ENCODE measurements around the gene DCTN3. TPM values are rescaled to one million over a fixed set of nuclear protein-coding genes. Genes with fewer than 3 reads are reported as not detected.

The DCTN3 gene
- polyA plus RNA-seq = 10 to 100 TPM; 55.7 to 92.9 (median 85.9) TPM
- long read RNA-seq, donor 1, transcript DCTN3-201 (7 exons, 808 nt) = major isoform, 53 of 78 reads
- long read RNA-seq, donor 1, partial matches to known transcripts = 16 of 78 reads
- long read RNA-seq, donor 1, other reads (novel, unspliced or antisense) = 0 of 78 reads
- long read RNA-seq, donor 2, transcript DCTN3-201 (7 exons, 808 nt) = major isoform, 8 of 9 reads
- long read RNA-seq, donor 2, partial matches to known transcripts = 0 of 9 reads
- long read RNA-seq, donor 2, other reads (novel, unspliced or antisense) = 0 of 9 reads
- long read RNA-seq, donor 3, transcript DCTN3-201 (7 exons, 808 nt) = major isoform, 21 of 35 reads
- long read RNA-seq, donor 3, partial matches to known transcripts = 5 of 35 reads
- long read RNA-seq, donor 3, other reads (novel, unspliced or antisense) = 0 of 35 reads
- long read RNA-seq, donor 4, partial matches to known transcripts = 0 of 2 reads
- long read RNA-seq, donor 4, other reads (novel, unspliced or antisense) = 0 of 2 reads
- long read RNA-seq, donor 5, transcript DCTN3-201 (7 exons, 808 nt) = major isoform, 6 of 7 reads
- long read RNA-seq, donor 5, partial matches to known transcripts = 0 of 7 reads
- long read RNA-seq, donor 5, other reads (novel, unspliced or antisense) = 0 of 7 reads
- long read RNA-seq, donor 6, transcript DCTN3-201 (7 exons, 808 nt) = major isoform, 26 of 31 reads
- long read RNA-seq, donor 6, partial matches to known transcripts = 0 of 31 reads
- long read RNA-seq, donor 6, other reads (novel, unspliced or antisense) = 0 of 31 reads
- long read RNA-seq, donor 7, transcript DCTN3-208 (3 exons, 688 nt) = minor isoform, 6 of 168 reads
- long read RNA-seq, donor 7, transcript DCTN3-204 (5 exons, 951 nt) = minor isoform, 7 of 168 reads
- long read RNA-seq, donor 7, transcript DCTN3-201 (7 exons, 808 nt) = major isoform, 120 of 168 reads
- long read RNA-seq, donor 7, partial matches to known transcripts = 28 of 168 reads
- long read RNA-seq, donor 7, other reads (novel, unspliced or antisense) = 0 of 168 reads
- long read RNA-seq, donor 8, transcript DCTN3-201 (7 exons, 808 nt) = major isoform, 5 of 6 reads
- long read RNA-seq, donor 8, partial matches to known transcripts = 0 of 6 reads
- long read RNA-seq, donor 8, other reads (novel, unspliced or antisense) = 0 of 6 reads
- long read RNA-seq, donor 9, transcript DCTN3-201 (7 exons, 808 nt) = major isoform, 9 of 10 reads
- long read RNA-seq, donor 9, partial matches to known transcripts = 0 of 10 reads
- long read RNA-seq, donor 9, other reads (novel, unspliced or antisense) = 0 of 10 reads
- long read RNA-seq, donor 10, transcript DCTN3-201 (7 exons, 808 nt) = major isoform, 36 of 49 reads
- long read RNA-seq, donor 10, partial matches to known transcripts = 0 of 49 reads
- long read RNA-seq, donor 10, other reads (novel, unspliced or antisense) = 0 of 49 reads

- peaks cover 0 to 46% (median 24%) of the 10 kb centered on the region in 3 donors for H3K27me3 ChIP-seq (ENCODE audit: control insufficient read depth in 3 of 3, insufficient read depth in 3 of 3, low read length in 3 of 3)
- peak within 1 kb of the TSS; percentile 69 to 100 (median 78) for H3K4me3 ChIP-seq (ENCODE audit: low read depth in 1 of 3, low read length in 3 of 3)
- peaks cover 0 to 24% (median 4%) of the 10 kb centered on the region in 3 donors for H3K4me1 ChIP-seq (ENCODE audit: control insufficient read depth in 3 of 3, insufficient read depth in 2 of 3, low read depth in 1 of 3, low read length in 2 of 3)
- peak within 1 kb of the TSS in 2 of 3 donors; percentile 17 to 61 for H3K27ac ChIP-seq (ENCODE audit: low read depth in 1 of 3, low read length in 2 of 3)
- peaks cover 0 to 2% of the 10 kb centered on the region in 2 donors for H3K9me3 ChIP-seq (ENCODE audit: control insufficient read depth in 2 of 2, insufficient read depth in 1 of 2, low read depth in 1 of 2, low read length in 1 of 2)
- FAIRE-seq (no peak), DNase-seq (peak; percentile 95 to 96)
- peaks cover 6 to 24% (median 17%) of the 10 kb centered on the region in 3 donors for H3K36me3 ChIP-seq (ENCODE audit: control insufficient read depth in 3 of 3, insufficient read depth in 2 of 3, low read depth in 1 of 3, low read length in 3 of 3)
- WGBS, 3 donors = 3 to 5% (median 4%) methylated on average over 43 of the region's 43 CpGs
Observed at GRCh38 chr9:34620061-34620994, at the start of gene DCTN3. Gene DCTN3 (minus strand): TSS chr9:34620495. CDS start chr9:34620464, 31 bp downstream.

DNA sequence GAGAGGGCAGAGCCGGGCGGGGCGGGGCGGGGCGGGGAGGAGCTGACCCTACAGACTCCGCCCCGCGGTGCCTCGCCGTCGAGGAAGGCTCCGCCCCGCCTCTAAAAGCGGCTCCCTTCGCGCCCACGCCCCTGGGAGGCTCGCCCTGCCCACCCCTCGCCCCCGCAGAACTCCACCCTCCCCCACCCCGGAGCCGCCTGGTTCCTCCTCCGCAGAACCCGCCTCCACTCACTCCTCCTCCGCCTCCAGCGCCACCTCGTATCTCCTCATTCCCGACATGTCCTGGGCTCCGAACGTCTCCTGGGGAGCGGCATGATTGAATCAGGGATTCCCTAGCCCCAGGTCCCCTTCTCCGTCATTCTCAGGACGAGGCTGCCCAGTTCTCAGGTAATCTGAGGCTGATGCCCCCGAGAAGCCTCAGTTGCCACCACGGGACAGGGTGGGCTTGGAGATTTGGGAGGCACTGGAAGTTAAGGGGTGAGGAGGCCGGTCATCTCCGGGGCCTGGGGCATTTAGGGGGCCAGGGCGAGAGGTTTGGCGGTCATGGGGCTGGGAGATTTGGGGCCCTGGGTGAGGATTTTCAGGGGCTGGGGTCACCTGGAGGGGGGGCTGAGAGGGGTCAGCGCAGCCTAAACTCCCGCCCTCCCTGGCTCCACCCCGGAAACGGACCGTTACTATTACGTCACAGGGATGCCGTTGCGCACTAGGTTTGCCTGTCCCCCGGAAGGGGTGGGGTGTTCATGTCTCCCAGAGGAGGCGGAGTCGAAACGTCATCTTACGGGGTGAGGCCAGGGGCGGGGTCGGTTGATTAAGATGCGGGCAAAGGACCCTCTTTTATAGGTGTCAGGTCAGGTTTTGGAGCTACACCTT is 45.3 kb upstream of the DCTN3 start:
- Histone ChIP-seq H3K4me3 (ENCODE audit: low read depth in 1 of 3, low read length in 3 of 3) (peak overlapping the region; percentile 68 to 87 (median 73)), H3K4me1 (ENCODE audit: control insufficient read depth in 3 of 3, insufficient read depth in 2 of 3, low read depth in 1 of 3, low read length in 2 of 3) (peaks cover 0 to 9% (median 3%) of the 10 kb centered on the region in 3 donors), H3K27me3 (ENCODE audit: control insufficient read depth in 3 of 3, insufficient read depth in 3 of 3, low read length in 3 of 3) (no peaks in the 10 kb centered on the region), H3K9me3 (ENCODE audit: control insufficient read depth in 2 of 2, insufficient read depth in 1 of 2, low read depth in 1 of 2, low read length in 1 of 2) (peaks cover 0 to 9% of the 10 kb centered on the region in 2 donors), H3K27ac (ENCODE audit: low read depth in 1 of 3, low read length in 2 of 3) (peak overlapping the region; percentile 99 to 100 (median 99)), H3K36me3 (ENCODE audit: control insufficient read depth in 3 of 3, insufficient read depth in 2 of 3, low read depth in 1 of 3, low read length in 3 of 3) (peaks cover 0 to 26% (median 2%) of the 10 kb centered on the region in 3 donors)
- WGBS, 3 donors = 2% methylated on average over 45 to 55 of the region's 55 CpGs
- FAIRE-seq = no peak
- peak; percentile 96 to 97 for DNase-seq

DNA sequence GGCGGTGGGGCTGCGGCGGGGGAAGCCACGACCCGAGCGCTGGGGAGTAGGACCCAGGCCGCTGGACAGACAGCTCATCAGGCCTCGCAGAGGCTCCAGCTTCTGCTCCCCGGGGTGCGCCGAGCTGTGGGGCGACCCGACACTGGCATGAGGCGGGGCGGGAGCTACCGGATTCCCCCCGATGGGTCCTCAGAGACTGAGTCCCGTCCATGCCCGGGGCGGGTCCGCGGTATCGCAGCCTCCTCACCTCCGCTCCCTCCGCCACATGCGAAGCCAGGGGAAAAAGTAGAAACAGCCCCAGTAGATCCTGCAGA is 44.7 kb upstream of the DCTN3 start:
- H3K27me3 ChIP-seq (ENCODE audit: control insufficient read depth in 3 of 3, insufficient read depth in 3 of 3, low read length in 3 of 3) = no peaks in the 10 kb centered on the region
- FAIRE-seq = no peak
- H3K4me1 ChIP-seq (ENCODE audit: control insufficient read depth in 3 of 3, insufficient read depth in 2 of 3, low read depth in 1 of 3, low read length in 2 of 3) = peaks cover 0 to 9% (median 3%) of the 10 kb centered on the region in 3 donors
- H3K9me3 ChIP-seq (ENCODE audit: control insufficient read depth in 2 of 2, insufficient read depth in 1 of 2, low read depth in 1 of 2, low read length in 1 of 2) = peaks cover 0 to 6% of the 10 kb centered on the region in 2 donors
- DNase-seq = no peak
- WGBS, 3 donors = 1 to 2% (median 1%) methylated on average over 22 to 26 of the region's 26 CpGs
- H3K4me3 ChIP-seq (ENCODE audit: low read depth in 1 of 3, low read length in 3 of 3) = peak overlapping the region; percentile 29 to 73 (median 71)
- H3K36me3 ChIP-seq (ENCODE audit: control insufficient read depth in 3 of 3, insufficient read depth in 2 of 3, low read depth in 1 of 3, low read length in 3 of 3) = peaks cover 3 to 32% (median 4%) of the 10 kb centered on the region in 3 donors
- H3K27ac ChIP-seq (ENCODE audit: low read depth in 1 of 3, low read length in 2 of 3) = peak overlapping the region; percentile 79 to 99 (median 88)

- no peaks in the 10 kb centered on the region for H3K27me3 ChIP-seq (ENCODE audit: control insufficient read depth in 3 of 3, insufficient read depth in 3 of 3, low read length in 3 of 3)
- H3K36me3 ChIP-seq (ENCODE audit: control insufficient read depth in 3 of 3, insufficient read depth in 2 of 3, low read depth in 1 of 3, low read length in 3 of 3) = peaks cover 3 to 37% (median 4%) of the 10 kb centered on the region in 3 donors
- peak overlapping the region; percentile 79 to 99 (median 88) for H3K27ac ChIP-seq (ENCODE audit: low read depth in 1 of 3, low read length in 2 of 3)
- DNase-seq = peak; percentile 89 to 91
- peaks cover 0 to 9% (median 3%) of the 10 kb centered on the region in 3 donors for H3K4me1 ChIP-seq (ENCODE audit: control insufficient read depth in 3 of 3, insufficient read depth in 2 of 3, low read depth in 1 of 3, low read length in 2 of 3)
- H3K4me3 ChIP-seq (ENCODE audit: low read depth in 1 of 3, low read length in 3 of 3) = peak overlapping the region; percentile 29 to 73 (median 71)
- peaks cover 0 to under 1% of the 10 kb centered on the region in 2 donors for H3K9me3 ChIP-seq (ENCODE audit: control insufficient read depth in 2 of 2, insufficient read depth in 1 of 2, low read depth in 1 of 2, low read length in 1 of 2)
- WGBS, 3 donors = 4 to 16% (median 15%) methylated on average over 18 of the region's 18 CpGs
- FAIRE-seq = no peak
Observed at GRCh38 chr9:34664281-34665066, 44.2 kb upstream of the DCTN3 start.

DNA sequence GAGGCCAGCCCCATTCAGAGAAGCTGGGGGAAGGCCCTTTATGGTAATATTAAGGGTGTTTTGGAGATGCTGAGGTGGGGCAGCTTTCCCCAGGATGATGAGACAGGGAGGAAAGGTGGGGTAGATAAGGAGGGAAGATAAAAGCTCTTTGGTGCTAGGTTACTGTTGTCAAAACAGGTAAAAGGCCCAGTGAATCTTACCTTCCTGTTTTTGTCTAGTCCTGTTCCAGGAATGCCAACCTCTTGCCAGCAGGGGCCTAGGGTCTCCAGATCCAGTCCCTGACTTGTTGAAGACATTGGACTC is 43.0 kb upstream of the DCTN3 start:
- no peak overlapping the region for H3K27ac ChIP-seq (ENCODE audit: low read depth in 1 of 3, low read length in 2 of 3)
- DNase-seq = no peak
- H3K9me3 ChIP-seq (ENCODE audit: control insufficient read depth in 2 of 2, insufficient read depth in 1 of 2, low read depth in 1 of 2, low read length in 1 of 2) = no peaks in the 10 kb centered on the region
- peaks cover 3 to 38% (median 3%) of the 10 kb centered on the region in 3 donors for H3K36me3 ChIP-seq (ENCODE audit: control insufficient read depth in 3 of 3, insufficient read depth in 2 of 3, low read depth in 1 of 3, low read length in 3 of 3)
- FAIRE-seq = no peak
- no peaks in the 10 kb centered on the region for H3K27me3 ChIP-seq (ENCODE audit: control insufficient read depth in 3 of 3, insufficient read depth in 3 of 3, low read length in 3 of 3)
- peaks cover 0 to 9% (median 3%) of the 10 kb centered on the region in 3 donors for H3K4me1 ChIP-seq (ENCODE audit: control insufficient read depth in 3 of 3, insufficient read depth in 2 of 3, low read depth in 1 of 3, low read length in 2 of 3)
- H3K4me3 ChIP-seq (ENCODE audit: low read depth in 1 of 3, low read length in 3 of 3) = no peak overlapping the region

DNA sequence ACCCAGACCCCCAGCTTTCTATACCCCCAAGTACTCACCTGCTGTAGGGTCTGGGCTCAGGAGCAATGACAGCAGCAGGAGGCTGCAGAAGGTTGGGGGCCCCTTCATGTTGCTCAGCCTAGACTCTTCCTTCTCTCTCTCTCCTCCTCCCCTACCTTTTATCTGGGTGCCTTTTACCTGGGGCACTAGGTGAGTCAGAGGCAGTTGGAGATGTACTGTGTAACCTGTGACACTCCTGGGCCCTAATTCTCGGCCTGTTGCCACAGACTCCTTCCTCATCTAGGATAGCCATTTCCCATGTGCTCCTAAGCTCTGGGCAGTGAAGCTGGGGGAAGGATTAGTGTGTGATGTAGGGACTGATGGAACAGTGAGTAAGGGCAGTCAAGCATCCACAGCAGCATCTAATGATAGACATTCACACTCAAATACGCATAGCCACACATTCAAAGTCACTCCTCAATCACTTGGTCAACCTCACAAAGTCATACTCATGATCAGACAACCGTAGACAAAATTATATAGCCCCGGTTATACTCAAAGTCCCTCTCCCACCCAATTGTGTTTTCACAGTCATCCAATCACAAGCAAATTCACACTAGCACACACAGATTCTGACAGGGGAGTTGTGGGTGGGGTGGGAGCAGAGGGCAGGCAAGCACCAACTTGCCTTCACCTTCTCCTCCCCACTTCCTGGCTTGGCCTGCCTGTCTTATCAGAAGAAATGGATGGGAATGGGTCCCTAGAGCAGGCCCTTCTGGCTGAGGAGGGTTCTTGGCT is 42.4 kb upstream of the DCTN3 start, which contains the start of gene CCL27:
Gene CCL27 (minus strand): TSS at position 132 of the 777 bp plus-strand sequence. CDS start 24 bp downstream, at position 108.
- no peak within 1 kb of the TSS for H3K27ac ChIP-seq (ENCODE audit: low read depth in 1 of 3, low read length in 2 of 3)
- FAIRE-seq (no peak), DNase-seq (no peak)
- no peak within 1 kb of the TSS for H3K4me3 ChIP-seq (ENCODE audit: low read depth in 1 of 3, low read length in 3 of 3)
- H3K27me3 ChIP-seq (ENCODE audit: control insufficient read depth in 3 of 3, insufficient read depth in 3 of 3, low read length in 3 of 3) = no peaks in the 10 kb centered on the region
- peaks cover 0 to 9% (median 3%) of the 10 kb centered on the region in 3 donors for H3K4me1 ChIP-seq (ENCODE audit: control insufficient read depth in 3 of 3, insufficient read depth in 2 of 3, low read depth in 1 of 3, low read length in 2 of 3)
- H3K9me3 ChIP-seq (ENCODE audit: control insufficient read depth in 2 of 2, insufficient read depth in 1 of 2, low read depth in 1 of 2, low read length in 1 of 2) = no peaks in the 10 kb centered on the region
- 81 to 90% (median 83%) methylated on average over 4 of the region's 4 CpGs for WGBS, 3 donors
- H3K36me3 ChIP-seq (ENCODE audit: control insufficient read depth in 3 of 3, insufficient read depth in 2 of 3, low read depth in 1 of 3, low read length in 3 of 3) = peaks cover 2 to 40% (median 3%) of the 10 kb centered on the region in 3 donors

Measured in small intestine (tissue), 16 donors.